HT-29 (cell line): ENCODE data around the gene VN1R4. TPM values are rescaled to one million over a fixed set of nuclear protein-coding genes. Genes with fewer than 3 reads are reported as not detected.

Experiments
- total RNA-seq: library from RNA; depleted of rRNA; stranded (reverse); fragments of >200 nt; shearing (Covaris generic); gene quantifications from 2 replicates; pipeline ENCODE4 v1.2.3, GENCODE V29; 2014; rRNA removed

Gene VN1R4
- total RNA-seq, 1 experiment from 2014 or later: not detected

Other genes starting within 250 kb of the VN1R4 start
- not detected in 2 replicates for gene ERVV-2, start 223.0 kb downstream of the VN1R4 start, total RNA-seq
- gene ZNF160, start 164.3 kb downstream of the VN1R4 start, total RNA-seq: 8.5 and 14.9 TPM in 2 replicates
- gene ZNF415, start 134.8 kb downstream of the VN1R4 start, total RNA-seq: not detected in 2 replicates
- not detected in 2 replicates for gene ZNF347, start 108.7 kb downstream of the VN1R4 start, total RNA-seq
- gene ZNF665, start 74.4 kb downstream of the VN1R4 start, total RNA-seq: not detected in 2 replicates
- not detected in 2 replicates for gene ZNF677, start 12.8 kb downstream of the VN1R4 start, total RNA-seq
- not detected in 2 replicates for gene VN1R2, start 9.4 kb downstream of the VN1R4 start, total RNA-seq
- 2.8 and 2.9 TPM in 2 replicates for gene ZNF845, start 66.0 kb upstream of the VN1R4 start, total RNA-seq
- gene ZNF525, start 98.0 kb upstream of the VN1R4 start, total RNA-seq: 3.4 and 3.9 TPM in 2 replicates
- gene ZNF765, start 127.4 kb upstream of the VN1R4 start, total RNA-seq: 5.6 and 6.2 TPM in 2 replicates
- 6.2 and 6.8 TPM in 2 replicates for gene ZNF761, start 164.3 kb upstream of the VN1R4 start, total RNA-seq
- not detected in 2 replicates for gene ZNF813, start 200.0 kb upstream of the VN1R4 start, total RNA-seq